GM21515 (cell line): ENCODE results near the gene PACSIN2.
"Not testable (repeated sequence)": the region's sequence is repeated elsewhere in the genome, so short reads cannot be mapped to it uniquely, and the experiment has no call there.

Experiments used
- ATAC-seq: cut with Tn5 transposase; IDR thresholded peaks from one replicate; pipeline ENCODE4 v1.9.1; 2021; ENCODE audit not compliant: unreplicated experiment

PACSIN2 gene

GRCh38 chr22:43012390-43012789 lies 2.6 kb downstream of the PACSIN2 start:
- no peak for ATAC-seq

- no peak for ATAC-seq
Measured at GRCh38 chr22:43011079-43011478, 3.9 kb downstream of the PACSIN2 start.

GRCh38 chr22:43009444-43009843 lies 5.5 kb downstream of the PACSIN2 start:
- ATAC-seq, result no peak

GRCh38 chr22:43008921-43009320 lies 6.0 kb downstream of the PACSIN2 start:
- ATAC-seq, result no peak

GRCh38 chr22:43008509-43008908 lies 6.4 kb downstream of the PACSIN2 start:
- no peak for ATAC-seq

GRCh38 chr22:43007519-43008102 lies 7.3 kb downstream of the PACSIN2 start:
- ATAC-seq, result no peak

- ATAC-seq, result no peak
Measured at GRCh38 chr22:43006753-43007152, 8.2 kb downstream of the PACSIN2 start.

- ATAC-seq, result no peak
Measured at GRCh38 chr22:43006016-43006505, 8.9 kb downstream of the PACSIN2 start.

- ATAC-seq, result no peak
Measured at GRCh38 chr22:43005106-43005505, 9.8 kb downstream of the PACSIN2 start.

- ATAC-seq, result no peak
Measured at GRCh38 chr22:43004362-43005035, 10.4 kb downstream of the PACSIN2 start.

GRCh38 chr22:43002202-43002586 lies 12.8 kb downstream of the PACSIN2 start:
- no peak for ATAC-seq

GRCh38 chr22:43001271-43002201 lies 13.4 kb downstream of the PACSIN2 start:
- ATAC-seq, result no peak

GRCh38 chr22:43000441-43001175 lies 14.3 kb downstream of the PACSIN2 start:
- no peak for ATAC-seq

- no peak for ATAC-seq
Measured at GRCh38 chr22:42997582-42998090, 17.3 kb downstream of the PACSIN2 start.

- no peak for ATAC-seq
Measured at GRCh38 chr22:42996646-42997365, 18.1 kb downstream of the PACSIN2 start.

- ATAC-seq, result not testable (repeated sequence)
Measured at GRCh38 chr22:42995654-42996053, 19.3 kb downstream of the PACSIN2 start.

- no peak for ATAC-seq
Measured at GRCh38 chr22:42994917-42995562, 19.9 kb downstream of the PACSIN2 start.

GRCh38 chr22:42994276-42994916 lies 20.6 kb downstream of the PACSIN2 start:
- no peak for ATAC-seq

GRCh38 chr22:42993651-42994275 lies 21.2 kb downstream of the PACSIN2 start:
- no peak for ATAC-seq
